GM12878 (cell line): ENCODE results near the gene ABR. TPM values are rescaled to one million over a fixed set of nuclear protein-coding genes. Genes with fewer than 3 reads are reported as not detected.

ENCODE experiments used
- ATAC-seq: fragments of 200-7000 bp; cut with Tn5 transposase; 3 replicates; pipeline ENCODE4 v1.9.1; 2020; ENCODE audit warnings: mild to moderate bottlenecking, moderate library complexity
- BruUV-seq: library from RNA; stranded (reverse); fragments of 400-500 nt; replicated peaks from 2 replicates; lab custom pipeline; 2021; lab: Mats Ljungman, UMichigan
- CTCF ChIA-PET: fragments of 300-600 bp; sonication (Branson Sonifier 250); formaldehyde crosslinking; extraction: SDS; loops from one replicate; lab custom pipeline; 2021; ENCODE audit warnings: inconsistent platforms; lab: Yijun Ruan, JAX
- POLR2A ChIA-PET: fragments of 350-600 bp; formaldehyde crosslinking; extraction: SDS; loops from one replicate; lab custom pipeline; 2021; ENCODE audit warnings: inconsistent platforms; lab: Charles Lee
- RAD21 ChIA-PET: fragments of 300-600 bp; sonication (Branson Sonifier 250); formaldehyde crosslinking; loops from one replicate; lab custom pipeline; 2023; ENCODE audit warnings: antibody characterized with exemption; ENCODE audit not compliant: unreplicated experiment; lab: Charles Lee
- SMC1A ChIA-PET: fragments of 300-600 bp; sonication (Branson Sonifier 250); formaldehyde crosslinking; loops from one replicate; lab custom pipeline; 2023; ENCODE audit not compliant: unreplicated experiment, uncharacterized antibody; lab: Charles Lee
- DNase-seq: peaks from one replicate; pipeline ENCODE4 v3.0.0-alpha.2; 2011; ENCODE audit warnings: low read depth, low spot score
- FAIRE-seq: peaks from 3 replicates; lab custom pipeline; 2011; peaks lifted over from hg19 to GRCh38; lab: Jason Lieb, UNC
- H2AFZ ChIP-seq: 2 replicates; pipeline ENCODE4 v1.6.0; 2011; ENCODE audit warnings: low read depth, low read length, control low read depth; ENCODE audit not compliant: control insufficient read depth
- H3K27ac ChIP-seq: 2 replicates; pipeline ENCODE4 v1.5.1; 2011; ENCODE audit warnings: control low read depth; ENCODE audit not compliant: control insufficient read depth, insufficient read depth
- H3K27me3 ChIP-seq, 2 experiments: replicated peaks in 1 of 2; 2 replicates each; pipeline versions ENCODE4 v1.6.0 to v1.6.1; 2011; ENCODE audit warnings: low read length in 1 of 2; ENCODE audit not compliant: control insufficient read depth in 2 of 2, insufficient read depth in 2 of 2
- H3K36me3 ChIP-seq, 2 experiments: 2 replicates each; pipeline ENCODE4 v1.5.1; 2011; ENCODE audit warnings: low read length in 1 of 2; ENCODE audit not compliant: control insufficient read depth in 2 of 2, insufficient read depth in 2 of 2
- H3K4me1 ChIP-seq: 2 replicates; pipeline ENCODE4 v1.6.1; 2011; ENCODE audit warnings: mild to moderate bottlenecking, low read length, moderate library complexity, mixed read lengths; ENCODE audit not compliant: control insufficient read depth, insufficient read depth
- H3K4me2 ChIP-seq: 2 replicates; pipeline ENCODE4 v1.6.0; 2011; ENCODE audit warnings: control low read depth; ENCODE audit not compliant: control insufficient read depth, insufficient read depth
- H3K4me3 ChIP-seq: fragments of 200-600 bp; sonication (generic); 2 replicates; pipeline ENCODE4 v1.5.1; 2016
- H3K79me2 ChIP-seq: 2 replicates; pipeline ENCODE4 v1.6.0; 2011; ENCODE audit warnings: low read length; ENCODE audit not compliant: control insufficient read depth, insufficient read depth
- H3K9ac ChIP-seq: 2 replicates; pipeline ENCODE4 v1.8.0; 2011; ENCODE audit warnings: low read length, control low read depth, mixed read lengths; ENCODE audit not compliant: control insufficient read depth, insufficient read depth
- H3K9me3 ChIP-seq: replicated peaks from 3 replicates; pipeline ENCODE4 v1.5.1; 2011; ENCODE audit warnings: mild to moderate bottlenecking, low read length; ENCODE audit not compliant: control insufficient read depth, insufficient read depth
- H4K20me1 ChIP-seq: 2 replicates; pipeline ENCODE4 v1.6.0; 2011; ENCODE audit not compliant: control insufficient read depth, insufficient read depth
- BRCA1 ChIP-seq: IDR thresholded peaks from 2 replicates; pipeline ENCODE4 v1.6.1; 2011; ENCODE audit warnings: low read depth, low read length, improper control_type of control experiment
- EP300 ChIP-seq, 2 experiments: fragments of 150-350 bp in 1 of 2; IDR thresholded peaks; 2 replicates each; pipeline ENCODE4 v1.6.1; 2011 to 2012; ENCODE audit warnings: low read depth in 2 of 2, low read length in 2 of 2, borderline replicate concordance in 1 of 2, improper control_type of control experiment in 1 of 2, inconsistent platforms in 1 of 2; ENCODE audit not compliant: control insufficient read depth in 1 of 2
- LARP7 ChIP-seq: fragments of 450-650 bp; IDR thresholded peaks from 2 replicates; pipeline ENCODE4 v1.6.1; 2017; ENCODE audit warnings: mild to moderate bottlenecking
- MAX ChIP-seq: IDR thresholded peaks from 2 replicates; pipeline ENCODE4 v1.6.1; 2012; ENCODE audit warnings: low read depth, low read length, improper control_type of control experiment
- MLLT1 ChIP-seq: fragments of 450-650 bp; IDR thresholded peaks from 2 replicates; pipeline ENCODE4 v1.6.1; 2016; ENCODE audit warnings: mild to moderate bottlenecking
- PBX3 ChIP-seq: IDR thresholded peaks from 2 replicates; pipeline ENCODE4 v1.6.1; 2011; ENCODE audit warnings: mild to moderate bottlenecking, low read depth, low read length, moderate library complexity; ENCODE audit not compliant: insufficient replicate concordance
- POLR2A ChIP-seq: IDR thresholded peaks from 2 replicates; pipeline ENCODE4 v1.6.1; 2011; ENCODE audit warnings: low read depth, mild to moderate bottlenecking, low read length
- RB1 ChIP-seq: fragments of 450-650 bp; formaldehyde crosslinking; IDR thresholded peaks from 2 replicates; pipeline ENCODE4 v1.6.1; 2017; ENCODE audit warnings: mild to moderate bottlenecking, borderline replicate concordance
- SMAD5 ChIP-seq: IDR thresholded peaks from 2 replicates; pipeline ENCODE4 v1.6.1; 2016; ENCODE audit warnings: antibody characterized with exemption, low read depth
- TCF7 ChIP-seq: IDR thresholded peaks from 2 replicates; pipeline ENCODE4 v1.6.1; 2014; ENCODE audit warnings: antibody characterized with exemption, borderline replicate concordance
- WGBS: methylation state at CpG from one replicate; pipeline ENCODE4 v1.1.6; 2016; ENCODE audit warnings: low lambda C conversion rate; ENCODE audit not compliant: insufficient replicate concordance, insufficient coverage; ENCODE audit errors: missing lambda C conversion rate; 5-methylcytosine and 5-hydroxymethylcytosine counted together
- in situ Hi-C: fragments of 300-500 bp; cut with MboI; formaldehyde crosslinking; loops from 9 replicates; pipeline ENCODE4 v1.14.3; 2018; ENCODE audit warnings: mixed read lengths
- intact Hi-C: fragments of 100-400 bp; cut with micrococcal nuclease; formaldehyde crosslinking; loops from one replicate; pipeline ENCODE4 v1.14.2; 2022; ENCODE audit not compliant: unreplicated experiment
- polyA plus RNA-seq, 11 experiments: library from polyadenylated mRNA; depleted of rRNA in 4 of 11; unstranded in 6 of 11; stranded (reverse) in 5 of 11; fragments of >200 nt; fragmentation: Nextera tagmentation in 4 of 11; fragmentation: Illumina TruSeq in 1 of 11; extraction: Ambion mirVana in 4 of 11; extraction: Trizol in 1 of 11; gene quantifications; 1 replicate in 1 of 11; 2 replicates in 10 of 11; pipeline versions ENCODE4 v1.2.1 to v1.2.3, GENCODE V29; 2011 to 2016; ENCODE audit warnings: inconsistent platforms in 2 of 11, missing spikeins in 2 of 11, low read depth in 1 of 11
- total RNA-seq, 4 experiments: library from RNA; depleted of rRNA in 3 of 4; stranded (reverse); fragments of >200 nt in 3 of 4; fragmentation: Illumina TruSeq in 1 of 4; extraction: Trizol in 1 of 4; gene quantifications; 2 replicates each; pipeline versions ENCODE4 v1.2.1 to v1.2.3, GENCODE V29; 2013 to 2021
- TF ChIP-seq, protein P1 (sequence below): IDR thresholded peaks from 2 replicates; pipeline ENCODE4 v1.6.1; 2012; ENCODE audit warnings: improper control_type of control experiment, low read depth, low read length; ENCODE audit not compliant: insufficient replicate concordance
- TF ChIP-seq, protein P2 (sequence below), 3 experiments: IDR thresholded peaks in 2 of 3; conservative IDR thresholded peaks in 1 of 3; 2 replicates each; pipeline ENCODE4 v1.5.1; 2011; ENCODE audit warnings: low read depth in 3 of 3, low read length in 3 of 3, mild to moderate bottlenecking in 3 of 3, control low read depth in 2 of 3, moderate library complexity in 2 of 3, inconsistent platforms in 1 of 3, mixed read lengths in 1 of 3; ENCODE audit not compliant: control insufficient read depth in 2 of 3, insufficient read depth in 1 of 3; ENCODE audit errors: extremely low read depth in 1 of 3

ABR gene
- total and polyA plus RNA-seq, 10 of the 15 experiments (the other 5 are each of a cell fraction or from before 2014, with no cell fraction given): 1.4 to 112 (median 30.0) TPM

DNA sequence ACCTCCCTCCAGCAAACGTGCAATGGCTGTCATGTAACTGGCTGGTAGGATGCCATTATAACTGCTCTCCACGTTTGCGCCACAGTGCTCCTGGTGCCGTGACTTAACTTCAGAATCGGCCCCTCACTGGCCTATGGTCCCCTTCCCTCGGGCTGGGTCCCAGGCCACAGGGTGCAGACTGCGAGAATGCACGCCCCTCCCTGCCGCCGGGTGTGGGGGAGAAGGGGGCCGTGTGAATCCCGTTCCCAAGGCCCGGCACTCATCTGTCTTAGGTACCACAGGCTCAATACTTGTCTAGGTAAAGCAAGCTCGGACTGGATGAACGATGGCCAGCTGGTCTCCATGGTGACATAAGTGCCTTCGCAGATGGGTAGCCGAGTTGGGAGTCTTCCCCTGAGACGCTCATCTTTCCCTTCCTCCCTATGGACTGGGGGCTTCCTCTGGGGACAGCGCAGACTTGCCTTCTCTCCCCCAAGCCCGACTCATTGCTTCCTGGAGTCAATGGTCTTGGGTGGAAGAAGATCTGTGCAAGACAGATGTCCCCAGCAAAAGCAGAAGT is 145.1 kb downstream of the ABR start (continued):
- TF ChIP-seq PBX3 (no peak), RB1 (no peak), BRCA1 (no peak), MAX (no peak)
- TF ChIP-seq, all 136 proteins: peak for 0

GRCh38 chr17:1033503-1033902 is 146.3 kb downstream of the ABR start:
- FAIRE-seq (no peak), ATAC-seq (no peak), DNase-seq (no peak)
- in situ Hi-C loops: no loop called here
- Histone ChIP-seq H3K27ac (no peak overlapping the region; the same call in 1 of the 2 replicates), H3K9ac (no peak overlapping the region), H3K27me3 (no peaks in the 10 kb centered on the region), H3K4me1 (no peaks in the 10 kb centered on the region), H3K79me2 (no peaks in the 10 kb centered on the region), H3K36me3 (peaks cover 10% of the 10 kb centered on the region in 2 experiments; a peak in 3 of 4 replicates), H3K9me3 (no peaks in the 10 kb centered on the region), H2AFZ (no peak overlapping the region), H4K20me1 (no peaks in the 10 kb centered on the region), H3K4me2 (no peak overlapping the region), H3K4me3 (no peak overlapping the region)
- intact Hi-C loops: no loop called here
- WGBS: 71% methylated on average over 11 of the region's 11 CpGs
- CTCF ChIA-PET: no interaction called here
- SMC1A ChIA-PET: no interaction called here
- POLR2A ChIA-PET: no interaction called here
- RAD21 ChIA-PET: no interaction called here
- BruUV-seq: no TSS peak
- no peak for TF ChIP-seq SMAD5
- TF ChIP-seq POLR2A: no peak
- no peak for TF ChIP-seq MLLT1
- no peak for TF ChIP-seq EP300 (IDR thresholded peaks at IDR 0.05; ENCODE audit: borderline replicate concordance in 1 of 2, control insufficient read depth in 1 of 2, low read depth in 2 of 2, low read length in 2 of 2)
- TF ChIP-seq, protein P1, sequence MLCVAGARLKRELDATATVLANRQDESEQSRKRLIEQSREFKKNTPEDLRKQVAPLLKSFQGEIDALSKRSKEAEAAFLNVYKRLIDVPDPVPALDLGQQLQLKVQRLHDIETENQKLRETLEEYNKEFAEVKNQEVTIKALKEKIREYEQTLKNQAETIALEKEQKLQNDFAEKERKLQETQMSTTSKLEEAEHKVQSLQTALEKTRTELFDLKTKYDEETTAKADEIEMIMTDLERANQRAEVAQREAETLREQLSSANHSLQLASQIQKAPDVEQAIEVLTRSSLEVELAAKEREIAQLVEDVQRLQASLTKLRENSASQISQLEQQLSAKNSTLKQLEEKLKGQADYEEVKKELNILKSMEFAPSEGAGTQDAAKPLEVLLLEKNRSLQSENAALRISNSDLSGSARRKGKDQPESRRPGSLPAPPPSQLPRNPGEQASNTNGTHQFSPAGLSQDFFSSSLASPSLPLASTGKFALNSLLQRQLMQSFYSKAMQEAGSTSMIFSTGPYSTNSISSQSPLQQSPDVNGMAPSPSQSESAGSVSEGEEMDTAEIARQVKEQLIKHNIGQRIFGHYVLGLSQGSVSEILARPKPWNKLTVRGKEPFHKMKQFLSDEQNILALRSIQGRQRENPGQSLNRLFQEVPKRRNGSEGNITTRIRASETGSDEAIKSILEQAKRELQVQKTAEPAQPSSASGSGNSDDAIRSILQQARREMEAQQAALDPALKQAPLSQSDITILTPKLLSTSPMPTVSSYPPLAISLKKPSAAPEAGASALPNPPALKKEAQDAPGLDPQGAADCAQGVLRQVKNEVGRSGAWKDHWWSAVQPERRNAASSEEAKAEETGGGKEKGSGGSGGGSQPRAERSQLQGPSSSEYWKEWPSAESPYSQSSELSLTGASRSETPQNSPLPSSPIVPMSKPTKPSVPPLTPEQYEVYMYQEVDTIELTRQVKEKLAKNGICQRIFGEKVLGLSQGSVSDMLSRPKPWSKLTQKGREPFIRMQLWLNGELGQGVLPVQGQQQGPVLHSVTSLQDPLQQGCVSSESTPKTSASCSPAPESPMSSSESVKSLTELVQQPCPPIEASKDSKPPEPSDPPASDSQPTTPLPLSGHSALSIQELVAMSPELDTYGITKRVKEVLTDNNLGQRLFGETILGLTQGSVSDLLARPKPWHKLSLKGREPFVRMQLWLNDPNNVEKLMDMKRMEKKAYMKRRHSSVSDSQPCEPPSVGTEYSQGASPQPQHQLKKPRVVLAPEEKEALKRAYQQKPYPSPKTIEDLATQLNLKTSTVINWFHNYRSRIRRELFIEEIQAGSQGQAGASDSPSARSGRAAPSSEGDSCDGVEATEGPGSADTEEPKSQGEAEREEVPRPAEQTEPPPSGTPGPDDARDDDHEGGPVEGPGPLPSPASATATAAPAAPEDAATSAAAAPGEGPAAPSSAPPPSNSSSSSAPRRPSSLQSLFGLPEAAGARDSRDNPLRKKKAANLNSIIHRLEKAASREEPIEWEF: no peak
- no peak for TF ChIP-seq LARP7
- TF ChIP-seq, protein P2, sequence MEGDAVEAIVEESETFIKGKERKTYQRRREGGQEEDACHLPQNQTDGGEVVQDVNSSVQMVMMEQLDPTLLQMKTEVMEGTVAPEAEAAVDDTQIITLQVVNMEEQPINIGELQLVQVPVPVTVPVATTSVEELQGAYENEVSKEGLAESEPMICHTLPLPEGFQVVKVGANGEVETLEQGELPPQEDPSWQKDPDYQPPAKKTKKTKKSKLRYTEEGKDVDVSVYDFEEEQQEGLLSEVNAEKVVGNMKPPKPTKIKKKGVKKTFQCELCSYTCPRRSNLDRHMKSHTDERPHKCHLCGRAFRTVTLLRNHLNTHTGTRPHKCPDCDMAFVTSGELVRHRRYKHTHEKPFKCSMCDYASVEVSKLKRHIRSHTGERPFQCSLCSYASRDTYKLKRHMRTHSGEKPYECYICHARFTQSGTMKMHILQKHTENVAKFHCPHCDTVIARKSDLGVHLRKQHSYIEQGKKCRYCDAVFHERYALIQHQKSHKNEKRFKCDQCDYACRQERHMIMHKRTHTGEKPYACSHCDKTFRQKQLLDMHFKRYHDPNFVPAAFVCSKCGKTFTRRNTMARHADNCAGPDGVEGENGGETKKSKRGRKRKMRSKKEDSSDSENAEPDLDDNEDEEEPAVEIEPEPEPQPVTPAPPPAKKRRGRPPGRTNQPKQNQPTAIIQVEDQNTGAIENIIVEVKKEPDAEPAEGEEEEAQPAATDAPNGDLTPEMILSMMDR (IDR thresholded peaks at IDR 0.05 in 2 of 3, conservative IDR thresholded peaks at IDR 0.05 in 1 of 3; ENCODE audit: control insufficient read depth in 2 of 3, extremely low read depth in 1 of 3, insufficient read depth in 1 of 3, low read depth in 3 of 3, low read length in 3 of 3): no peak
- no peak for TF ChIP-seq TCF7
